T-helper 1 cell treated with Interleukin-12 subunit alpha and Interleukin-12 subunit beta and Interleukin-4 antibody, amounts not matched to agents 30 μg/mL and 1 μg/mL, for 36 hours (primary cell): Measurements from ENCODE around the gene PKNOX2.

ENCODE experiments used
- H3K27ac Mint-ChIP-seq: one replicate; pipeline ENCODE4 v1.8.0; 2021; ENCODE audit warnings: mild to moderate bottlenecking, mixed read lengths
- H3K27me3 Mint-ChIP-seq: one replicate; pipeline ENCODE4 v1.8.0; 2021; ENCODE audit warnings: low read depth, mixed read lengths
- H3K36me3 Mint-ChIP-seq: one replicate; pipeline ENCODE4 v1.8.0; 2021; ENCODE audit warnings: low read depth, mixed read lengths
- H3K4me1 Mint-ChIP-seq: one replicate; pipeline ENCODE4 v1.8.0; 2021; ENCODE audit warnings: low read depth, mixed read lengths
- H3K4me3 Mint-ChIP-seq: one replicate; pipeline ENCODE4 v1.8.0; 2021; ENCODE audit warnings: mild to moderate bottlenecking, moderate library complexity, mixed read lengths
- H3K9me3 Mint-ChIP-seq: one replicate; pipeline ENCODE4 v1.8.0; 2021; ENCODE audit warnings: mixed read lengths

PKNOX2 gene

GRCh38 chr11:125476721-125477120 is 312.2 kb downstream of the PKNOX2 start:
- no peaks in the 10 kb centered on the region for H3K9me3 Mint-ChIP-seq

DNA sequence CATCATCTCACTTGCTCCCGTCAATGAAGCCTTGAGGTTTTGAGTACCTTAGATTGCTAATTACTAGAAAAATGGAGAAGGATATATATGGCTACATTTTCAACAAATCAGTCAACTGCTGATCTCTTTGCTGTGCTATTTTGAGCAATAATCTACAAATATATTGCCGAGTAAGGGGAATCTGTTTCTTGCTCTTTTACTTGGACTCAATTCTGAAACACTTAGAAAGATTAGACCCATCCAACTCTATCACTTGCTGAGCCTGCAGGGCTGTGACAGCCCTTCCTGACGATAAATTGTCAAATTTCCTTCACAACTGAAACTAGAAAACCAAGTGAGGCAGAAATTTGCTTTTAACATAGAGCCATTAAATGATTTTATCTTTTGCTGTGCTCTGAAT is 314.6 kb downstream of the PKNOX2 start:
- no peaks in the 10 kb centered on the region for H3K36me3 Mint-ChIP-seq
- no peak overlapping the region for H3K27ac Mint-ChIP-seq
- peaks cover 32% of the 10 kb centered on the region for H3K27me3 Mint-ChIP-seq
- H3K4me1 Mint-ChIP-seq, result peaks cover 3% of the 10 kb centered on the region
- H3K4me3 Mint-ChIP-seq, result no peak overlapping the region
- no peaks in the 10 kb centered on the region for H3K9me3 Mint-ChIP-seq

More at GRCh38 chr11:125476721-125477120, 312.2 kb downstream of the PKNOX2 start:
- peaks cover under 1% of the 10 kb centered on the region for H3K4me1 Mint-ChIP-seq
- H3K4me3 Mint-ChIP-seq, result no peak overlapping the region
- no peak overlapping the region for H3K27ac Mint-ChIP-seq
- no peaks in the 10 kb centered on the region for H3K36me3 Mint-ChIP-seq
- H3K27me3 Mint-ChIP-seq, result peaks cover 29% of the 10 kb centered on the region

- no peaks in the 10 kb centered on the region for H3K9me3 Mint-ChIP-seq
Measured at GRCh38 chr11:125481531-125481930, 317.0 kb downstream of the PKNOX2 start.

More at GRCh38 chr11:125481531-125481930, 317.0 kb downstream of the PKNOX2 start:
- Mint-ChIP-seq H3K27ac (no peak overlapping the region), H3K4me3 (no peak overlapping the region), H3K36me3 (no peaks in the 10 kb centered on the region), H3K4me1 (peaks cover 3% of the 10 kb centered on the region), H3K27me3 (peaks cover 24% of the 10 kb centered on the region)
